ENCODE measurements around the gene FUZ.
"Not testable (repeated sequence)": the region's sequence is repeated elsewhere in the genome, so short reads cannot be mapped to it uniquely, and the experiment has no call there.

DNA sequence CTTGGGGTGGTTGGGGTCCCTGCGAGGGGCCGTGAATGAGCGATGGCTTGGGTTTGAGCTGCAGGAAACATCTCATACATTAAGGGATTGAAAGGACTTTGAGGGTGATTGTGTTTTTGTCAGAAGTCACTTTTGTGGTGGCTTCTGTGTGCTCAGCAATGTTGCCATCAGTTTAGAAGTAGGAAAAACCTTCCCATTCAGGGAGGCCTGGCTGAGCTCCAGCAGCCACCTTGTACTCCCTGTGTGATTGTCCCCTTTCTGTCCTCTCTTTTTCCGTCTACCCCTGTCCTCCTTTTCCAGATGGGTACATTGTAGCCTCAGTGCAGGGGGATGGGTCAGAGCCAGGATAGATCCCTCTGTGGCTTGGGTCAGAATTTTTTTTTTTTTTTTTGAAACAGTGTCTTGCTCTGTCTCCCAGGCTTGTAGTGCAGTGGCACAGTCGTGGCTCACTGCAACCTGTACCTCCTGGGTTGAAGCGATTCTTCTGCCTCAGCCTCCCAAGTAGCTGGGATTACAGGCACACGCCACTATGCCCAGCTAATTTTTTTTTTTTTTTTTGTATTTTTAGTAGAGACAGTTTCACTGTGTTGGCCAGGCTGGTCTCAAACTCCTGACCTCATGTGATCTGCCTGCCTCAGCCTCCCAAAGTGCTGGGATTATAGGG lies 6.5 kb upstream of the FUZ start:
- not testable (repeated sequence) for TF ChIP-seq CTCF, POLR2A (IDR thresholded peaks at IDR 0.05)
